Measurements from ENCODE around the gene RPL31.

DNA sequence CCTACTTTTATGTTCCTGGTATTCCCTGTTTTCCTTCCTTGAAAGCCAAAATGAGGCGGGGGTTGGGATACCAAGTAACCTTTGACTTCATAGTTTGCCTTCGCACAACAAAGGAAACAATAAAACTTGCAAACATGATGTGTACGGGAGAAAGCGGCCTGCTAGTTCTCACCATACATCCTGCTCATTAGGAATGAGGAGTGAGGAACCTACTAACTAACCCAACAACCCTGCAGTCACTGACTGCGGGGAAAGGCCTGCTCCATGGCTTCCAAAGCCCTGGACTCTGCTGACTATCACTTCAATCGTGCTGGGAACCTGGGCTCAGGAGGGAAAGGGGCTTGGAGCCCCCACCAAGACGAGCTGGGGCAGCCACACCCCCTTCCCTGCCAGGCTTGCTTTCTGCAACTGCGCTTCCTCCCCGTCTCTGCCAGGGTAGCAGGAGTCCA, 24.2 kb downstream of the RPL31 start:
- TF ChIP-seq EZH2 (IDR thresholded peaks at IDR 0.05; ENCODE audit: borderline replicate concordance, low read depth, low read length, severe bottlenecking), result no peak
- TF ChIP-seq, protein P1, sequence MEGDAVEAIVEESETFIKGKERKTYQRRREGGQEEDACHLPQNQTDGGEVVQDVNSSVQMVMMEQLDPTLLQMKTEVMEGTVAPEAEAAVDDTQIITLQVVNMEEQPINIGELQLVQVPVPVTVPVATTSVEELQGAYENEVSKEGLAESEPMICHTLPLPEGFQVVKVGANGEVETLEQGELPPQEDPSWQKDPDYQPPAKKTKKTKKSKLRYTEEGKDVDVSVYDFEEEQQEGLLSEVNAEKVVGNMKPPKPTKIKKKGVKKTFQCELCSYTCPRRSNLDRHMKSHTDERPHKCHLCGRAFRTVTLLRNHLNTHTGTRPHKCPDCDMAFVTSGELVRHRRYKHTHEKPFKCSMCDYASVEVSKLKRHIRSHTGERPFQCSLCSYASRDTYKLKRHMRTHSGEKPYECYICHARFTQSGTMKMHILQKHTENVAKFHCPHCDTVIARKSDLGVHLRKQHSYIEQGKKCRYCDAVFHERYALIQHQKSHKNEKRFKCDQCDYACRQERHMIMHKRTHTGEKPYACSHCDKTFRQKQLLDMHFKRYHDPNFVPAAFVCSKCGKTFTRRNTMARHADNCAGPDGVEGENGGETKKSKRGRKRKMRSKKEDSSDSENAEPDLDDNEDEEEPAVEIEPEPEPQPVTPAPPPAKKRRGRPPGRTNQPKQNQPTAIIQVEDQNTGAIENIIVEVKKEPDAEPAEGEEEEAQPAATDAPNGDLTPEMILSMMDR (IDR thresholded peaks at IDR 0.05; ENCODE audit: borderline replicate concordance, extremely low read depth, low read length, poor library complexity, severe bottlenecking), result no peak
